PC-9 (cell line): ENCODE data around the gene SAPCD2.

Experiments
- EZH2 ChIP-seq: fragments of 200-600 bp; sonication (generic); IDR thresholded peaks from 2 replicates; pipeline ENCODE4 v1.8.0; 2017; ENCODE audit warnings: antibody characterized with exemption, low read depth
- TF ChIP-seq, protein P1 (sequence below): fragments of 200-600 bp; sonication (generic); conservative IDR thresholded peaks from 2 replicates; pipeline ENCODE4 v1.6.1; 2017; ENCODE audit warnings: mixed run types, antibody characterized with exemption, mild to moderate bottlenecking, moderate library complexity

DNA sequence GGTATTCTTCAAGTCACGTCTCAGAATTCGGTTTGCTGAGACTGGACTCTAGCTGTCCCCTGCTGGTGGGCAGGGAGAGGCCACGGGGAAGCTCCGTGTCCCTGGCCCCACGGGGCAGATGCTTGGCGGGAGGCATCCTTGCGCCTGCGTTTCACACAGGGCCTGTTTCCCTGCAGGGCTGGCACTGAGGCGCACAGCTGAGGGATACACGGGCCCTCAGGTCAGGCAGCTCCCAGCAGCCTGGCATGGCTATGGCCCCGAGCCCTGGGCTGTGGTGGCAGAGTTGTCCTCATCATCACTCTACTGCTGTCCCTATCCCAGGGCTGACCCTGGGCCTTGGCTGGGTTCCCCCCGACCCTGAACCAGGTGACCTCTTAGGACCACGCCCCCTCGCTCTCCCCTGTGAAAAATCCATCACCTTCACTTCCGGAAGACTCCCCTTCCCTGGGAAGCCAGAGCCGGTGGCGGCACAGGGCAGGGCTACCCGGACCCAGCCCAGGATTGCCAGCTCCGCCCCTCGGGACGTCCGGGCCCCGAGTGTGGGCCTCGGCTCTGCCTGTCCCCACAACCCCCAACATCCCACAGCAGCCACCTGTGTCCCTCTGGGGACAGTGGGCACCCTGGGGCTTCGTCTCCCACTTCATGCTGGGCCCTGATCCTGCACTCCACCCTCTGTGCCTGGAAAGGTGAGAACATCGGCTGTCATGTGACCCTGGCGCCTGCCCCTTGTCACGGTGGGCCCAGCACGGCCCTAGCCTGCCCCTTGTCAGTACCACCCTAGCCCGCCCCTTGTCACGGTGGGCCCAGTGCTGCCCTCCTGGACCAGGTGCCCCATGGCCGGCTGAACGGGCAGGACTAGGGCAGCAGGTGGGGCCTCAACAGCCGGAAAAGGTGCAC lies 39.1 kb upstream of the SAPCD2 start:
- no peak for TF ChIP-seq EZH2
- TF ChIP-seq, protein P1, sequence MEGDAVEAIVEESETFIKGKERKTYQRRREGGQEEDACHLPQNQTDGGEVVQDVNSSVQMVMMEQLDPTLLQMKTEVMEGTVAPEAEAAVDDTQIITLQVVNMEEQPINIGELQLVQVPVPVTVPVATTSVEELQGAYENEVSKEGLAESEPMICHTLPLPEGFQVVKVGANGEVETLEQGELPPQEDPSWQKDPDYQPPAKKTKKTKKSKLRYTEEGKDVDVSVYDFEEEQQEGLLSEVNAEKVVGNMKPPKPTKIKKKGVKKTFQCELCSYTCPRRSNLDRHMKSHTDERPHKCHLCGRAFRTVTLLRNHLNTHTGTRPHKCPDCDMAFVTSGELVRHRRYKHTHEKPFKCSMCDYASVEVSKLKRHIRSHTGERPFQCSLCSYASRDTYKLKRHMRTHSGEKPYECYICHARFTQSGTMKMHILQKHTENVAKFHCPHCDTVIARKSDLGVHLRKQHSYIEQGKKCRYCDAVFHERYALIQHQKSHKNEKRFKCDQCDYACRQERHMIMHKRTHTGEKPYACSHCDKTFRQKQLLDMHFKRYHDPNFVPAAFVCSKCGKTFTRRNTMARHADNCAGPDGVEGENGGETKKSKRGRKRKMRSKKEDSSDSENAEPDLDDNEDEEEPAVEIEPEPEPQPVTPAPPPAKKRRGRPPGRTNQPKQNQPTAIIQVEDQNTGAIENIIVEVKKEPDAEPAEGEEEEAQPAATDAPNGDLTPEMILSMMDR: no peak
